H1 (cell line): ENCODE measurements around the gene SMIM9. TPM values are rescaled to one million over a fixed set of nuclear protein-coding genes. Genes with fewer than 3 reads are reported as not detected.

Source experiments
- CTCF ChIA-PET: fragments of 300-600 bp; sonication (Branson Sonifier 250); formaldehyde crosslinking; loops from one replicate; lab custom pipeline; 2021; ENCODE audit not compliant: partially characterized antibody; lab: Charles Lee
- POLR2A ChIA-PET: fragments of 300-600 bp; sonication (Branson Sonifier 250); formaldehyde crosslinking; loops from one replicate; lab custom pipeline; 2021; ENCODE audit warnings: inconsistent platforms; ENCODE audit not compliant: partially characterized antibody; lab: Charles Lee
- DNase-seq, 2 experiments: peaks; one replicate each; pipeline versions ENCODE4 v3.0.0 to v3.0.0-alpha.2; 2010 to 2022; ENCODE audit warnings: low spot score in 2 of 2, low read depth in 1 of 2, mixed read lengths in 1 of 2
- FAIRE-seq: peaks from 2 replicates; lab custom pipeline; 2011; peaks lifted over from hg19 to GRCh38; lab: Jason Lieb, UNC
- H2AFZ ChIP-seq: 2 replicates; pipeline ENCODE4 v1.8.1; 2012; ENCODE audit warnings: low read length, inconsistent platforms
- H2AK5ac ChIP-seq: 2 replicates; pipeline ENCODE4 v1.6.1; 2013; ENCODE audit warnings: low read depth, low read length
- H2BK120ac ChIP-seq: replicated peaks from 2 replicates; pipeline ENCODE3; 2013; ENCODE audit warnings: low read depth, low read length, inconsistent platforms
- H2BK12ac ChIP-seq: 2 replicates; pipeline ENCODE4 v1.6.1; 2013; ENCODE audit warnings: low read depth, low read length
- H2BK15ac ChIP-seq: 2 replicates; pipeline ENCODE4 v1.6.1; 2013; ENCODE audit warnings: low read length
- H2BK20ac ChIP-seq: 2 replicates; pipeline ENCODE4 v1.6.1; 2013; ENCODE audit warnings: low read length
- H2BK5ac ChIP-seq: 2 replicates; pipeline ENCODE4 v1.6.1; 2013; ENCODE audit warnings: low read depth, low read length
- H3K14ac ChIP-seq: 2 replicates; pipeline ENCODE4 v1.6.1; 2013; ENCODE audit warnings: inconsistent platforms; ENCODE audit not compliant: insufficient read length
- H3K18ac ChIP-seq: 2 replicates; pipeline ENCODE4 v1.6.1; 2013; ENCODE audit warnings: low read length; ENCODE audit errors: extremely low read depth
- H3K23ac ChIP-seq: 2 replicates; pipeline ENCODE4 v1.6.1; 2013; ENCODE audit warnings: inconsistent platforms; ENCODE audit not compliant: insufficient read length
- H3K23me2 ChIP-seq: 2 replicates; pipeline ENCODE4 v1.6.1; 2013; ENCODE audit warnings: low read depth, low read length
- H3K27ac ChIP-seq: 2 replicates; pipeline ENCODE4 v1.6.1; 2011; ENCODE audit warnings: low read depth, low read length, inconsistent platforms
- H3K27me3 ChIP-seq, 4 experiments: replicated peaks in 1 of 4; 1 replicate in 1 of 4; 2 replicates in 3 of 4; pipeline versions ENCODE4 v1.6.1 to v1.8.1; 2011 to 2013; ENCODE audit warnings: low read length in 3 of 4, mild to moderate bottlenecking in 3 of 4, inconsistent platforms in 2 of 4, mixed read lengths in 2 of 4, moderate library complexity in 1 of 4; ENCODE audit not compliant: control insufficient read depth in 3 of 4, insufficient read depth in 3 of 4; ENCODE audit errors: extremely low read depth in 1 of 4
- H3K36me3 ChIP-seq, 4 experiments: 2 replicates each; pipeline versions ENCODE4 v1.6.1 to v1.8.1; 2011 to 2013; ENCODE audit warnings: mild to moderate bottlenecking in 4 of 4, low read length in 3 of 4, moderate library complexity in 2 of 4, control low read depth in 1 of 4, inconsistent platforms in 1 of 4; ENCODE audit not compliant: insufficient read depth in 4 of 4, control insufficient read depth in 2 of 4
- H3K4ac ChIP-seq: replicated peaks from 2 replicates; pipeline ENCODE3; 2013; ENCODE audit warnings: low read length, low read depth, mixed read lengths, inconsistent platforms; ENCODE audit not compliant: insufficient read length
- H3K4me1 ChIP-seq, 4 experiments: replicated peaks in 1 of 4; 1 replicate in 1 of 4; 2 replicates in 3 of 4; pipeline versions ENCODE4 v1.6.1 to v1.8.1; 2011 to 2013; ENCODE audit warnings: low read length in 3 of 4, inconsistent platforms in 2 of 4, mixed read lengths in 1 of 4; ENCODE audit not compliant: insufficient read depth in 4 of 4, control insufficient read depth in 3 of 4
- H3K4me2 ChIP-seq, 2 experiments: 2 replicates each; pipeline versions ENCODE4 v1.6.1 to v1.8.1; 2011 to 2013; ENCODE audit warnings: low read depth in 2 of 2, low read length in 2 of 2, control low read depth in 1 of 2, inconsistent platforms in 1 of 2, mild to moderate bottlenecking in 1 of 2; ENCODE audit not compliant: insufficient read depth in 1 of 2
- H3K4me3 ChIP-seq, 4 experiments: fragments of 200-600, 300-600 bp in 1 of 4; sonication (generic), shearing (Covaris generic), sonication (Bioruptor Twin) in 1 of 4; 2 replicates each; pipeline versions ENCODE4 v1.5.1 to v1.8.1; 2011 to 2016; ENCODE audit warnings: low read length in 4 of 4, low read depth in 3 of 4, control low read depth in 2 of 4, inconsistent platforms in 2 of 4, mild to moderate bottlenecking in 2 of 4, mixed read lengths in 1 of 4, moderate library complexity in 1 of 4; ENCODE audit not compliant: insufficient read depth in 2 of 4; ENCODE audit errors: extremely low read depth in 1 of 4
- H3K56ac ChIP-seq: replicated peaks from 2 replicates; pipeline ENCODE3; 2013; ENCODE audit warnings: low read depth, mild to moderate bottlenecking, mixed read lengths, low read length, inconsistent platforms; ENCODE audit not compliant: insufficient read length
- H3K79me1 ChIP-seq: 2 replicates; pipeline ENCODE4 v1.6.1; 2013; ENCODE audit warnings: low read depth, low read length, control low read depth
- H3K79me2 ChIP-seq, 2 experiments: 2 replicates each; pipeline versions ENCODE4 v1.6.1 to v1.8.1; 2012 to 2013; ENCODE audit warnings: low read length in 2 of 2, mild to moderate bottlenecking in 2 of 2, inconsistent platforms in 1 of 2; ENCODE audit not compliant: insufficient read depth in 2 of 2, control insufficient read depth in 1 of 2
- H3K9ac ChIP-seq, 4 experiments: replicated peaks in 1 of 4; 1 replicate in 1 of 4; 2 replicates in 3 of 4; pipeline versions ENCODE4 v1.6.1 to v1.8.1; 2011 to 2013; ENCODE audit warnings: low read depth in 3 of 4, low read length in 3 of 4, control low read depth in 2 of 4, mild to moderate bottlenecking in 2 of 4, moderate library complexity in 2 of 4, inconsistent platforms in 1 of 4; ENCODE audit errors: extremely low read depth in 1 of 4
- H3K9me3 ChIP-seq, 2 experiments: 2 replicates each; pipeline versions ENCODE4 v1.6.1 to v1.8.1; 2012 to 2013; ENCODE audit warnings: mild to moderate bottlenecking in 2 of 2, moderate library complexity in 2 of 2, control low read depth in 1 of 2, inconsistent platforms in 1 of 2, low read depth in 1 of 2, low read length in 1 of 2, mixed read lengths in 1 of 2; ENCODE audit not compliant: insufficient read depth in 2 of 2
- H4K20me1 ChIP-seq, 2 experiments: replicated peaks in 1 of 2; 2 replicates each; pipeline versions ENCODE3 to v1.8.1; 2011 to 2013; ENCODE audit warnings: inconsistent platforms in 2 of 2, low read length in 2 of 2, mild to moderate bottlenecking in 1 of 2; ENCODE audit not compliant: insufficient read depth in 2 of 2, control insufficient read depth in 1 of 2
- H4K5ac ChIP-seq: 2 replicates; pipeline ENCODE4 v1.6.1; 2013; ENCODE audit warnings: low read length, low read depth, mixed read lengths, inconsistent platforms; ENCODE audit not compliant: insufficient read length
- H4K8ac ChIP-seq: 2 replicates; pipeline ENCODE4 v1.8.0; 2013; ENCODE audit warnings: mild to moderate bottlenecking, moderate library complexity, low read length, inconsistent platforms; ENCODE audit not compliant: insufficient read depth; ENCODE audit errors: extremely low read depth
- H4K91ac ChIP-seq: replicated peaks from 2 replicates; pipeline ENCODE3; 2013; ENCODE audit warnings: low read length, mixed read lengths, inconsistent platforms; ENCODE audit not compliant: insufficient read length
- CEBPB ChIP-seq: IDR thresholded peaks from 2 replicates; pipeline ENCODE4 v1.6.1; 2012; ENCODE audit warnings: low read depth, low read length
- CHD1 ChIP-seq: IDR thresholded peaks from 2 replicates; pipeline ENCODE4 v1.6.1; 2012; ENCODE audit warnings: low read depth, low read length, improper control_type of control experiment
- E2F6 ChIP-seq: IDR thresholded peaks from 2 replicates; pipeline ENCODE4 v1.6.1; 2012; ENCODE audit warnings: inconsistent platforms
- GTF2F1 ChIP-seq: IDR thresholded peaks from 2 replicates; pipeline ENCODE4 v1.6.1; 2012; ENCODE audit warnings: low read depth, low read length, improper control_type of control experiment, borderline replicate concordance
- KDM1A ChIP-seq: fragments of 200-600, 300-600 bp; sonication (generic); IDR thresholded peaks from 2 replicates; pipeline ENCODE4 v1.7.1; 2016; ENCODE audit warnings: mild to moderate bottlenecking, low read length, borderline replicate concordance
- KDM4A ChIP-seq: IDR thresholded peaks from one replicate; pipeline ENCODE4 v1.7.1; 2012; ENCODE audit warnings: low read depth, mild to moderate bottlenecking, moderate library complexity, low read length, inconsistent platforms; ENCODE audit not compliant: severe bottlenecking
- POLR2AphosphoS5 ChIP-seq: IDR thresholded peaks from 2 replicates; pipeline ENCODE4 v1.6.1; 2011; ENCODE audit warnings: low read depth, low read length
- RFX5 ChIP-seq: IDR thresholded peaks from 2 replicates; pipeline ENCODE4 v1.6.1; 2011; ENCODE audit warnings: low read depth, low read length, improper control_type of control experiment, borderline replicate concordance
- SIRT6 ChIP-seq: IDR thresholded peaks from one replicate; pipeline ENCODE4 v1.7.1; 2012; ENCODE audit warnings: low read length, inconsistent platforms
- SIX5 ChIP-seq: IDR thresholded peaks from 2 replicates; pipeline ENCODE4 v1.6.1; 2011; ENCODE audit warnings: mild to moderate bottlenecking, low read depth, low read length
- SP1 ChIP-seq: IDR thresholded peaks from 2 replicates; pipeline ENCODE4 v1.6.1; 2011; ENCODE audit warnings: low read depth, low read length
- SRF ChIP-seq: IDR thresholded peaks from 2 replicates; pipeline ENCODE4 v1.6.1; 2011; ENCODE audit warnings: mild to moderate bottlenecking, low read depth, low read length, moderate library complexity
- TCF12 ChIP-seq: IDR thresholded peaks from 2 replicates; pipeline ENCODE4 v1.6.1; 2011; ENCODE audit warnings: low read depth, mild to moderate bottlenecking, low read length
- WGBS, 2 experiments: shearing (Covaris generic) in 1 of 2; methylation state at CpG; one replicate each; pipeline versions ENCODE4 v1.1.6 to v1.1.7; 2013 to 2015; ENCODE audit warnings: low lambda C conversion rate in 2 of 2, mixed read lengths in 2 of 2, inconsistent platforms in 1 of 2, low coverage in 1 of 2, missing lambda C conversion rate in 1 of 2; ENCODE audit not compliant: insufficient replicate concordance in 2 of 2, insufficient coverage in 1 of 2, insufficient read length in 1 of 2; ENCODE audit errors: extremely low coverage in 1 of 2, missing lambda C conversion rate in 1 of 2; 5-methylcytosine and 5-hydroxymethylcytosine counted together
- polyA plus RNA-seq, 7 experiments: library from polyadenylated mRNA; depleted of rRNA in 3 of 7; stranded (reverse) in 5 of 7; unstranded in 2 of 7; fragments of >200 nt in 5 of 7; fragments of 200-250 nt in 2 of 7; gene quantifications; 1 replicate in 5 of 7; 2 replicates in 1 of 7; 4 replicates in 1 of 7; pipeline versions ENCODE4 v1.2.1 to v1.2.3, GENCODE V29; 2011 to 2013; ENCODE audit warnings: missing spikeins in 2 of 7, mixed read lengths in 2 of 7
- total RNA-seq: library from RNA; stranded (reverse); fragmentation: NEBNext Ultra II Directional; extraction: Animal tissue kit (Norgen Biotek cat#: 25700); gene quantifications from 2 replicates; pipeline ENCODE4 v1.2.1, GENCODE V29; 2021

SMIM9 gene
- total and polyA plus RNA-seq, 2 of the 8 experiments (the other 6 are each of a cell fraction or from before 2014, with no cell fraction given), result not detected

GRCh38 chrX:154800478-154801210 is 33.8 kb downstream of the SMIM9 start:
- Histone ChIP-seq H3K27ac (no peak overlapping the region), H2BK20ac (no peak overlapping the region), H3K79me1 (no peaks in the 10 kb centered on the region), H4K20me1 (peaks cover 0 to 3% of the 10 kb centered on the region in 2 experiments), H2BK15ac (no peak overlapping the region), H3K14ac (no peak overlapping the region), H4K8ac (no peak overlapping the region), H3K79me2 (no peaks in the 10 kb centered on the region), H3K4me3 (no peak overlapping the region), H3K36me3 (no peaks in the 10 kb centered on the region), H3K23ac (no peak overlapping the region), H2BK120ac (no peak overlapping the region), H2BK12ac (no peak overlapping the region), H3K4me1 (peaks cover 0 to 8% (median 6%) of the 10 kb centered on the region in 4 experiments; a peak in 5 of 7 replicates), H2AFZ (no peak overlapping the region), H3K9me3 (no peaks in the 10 kb centered on the region), H3K9ac (no peak overlapping the region), H2AK5ac (no peak overlapping the region), H3K4me2 (no peak overlapping the region), H3K56ac (no peak overlapping the region), H3K18ac (no peak overlapping the region), H4K5ac (no peak overlapping the region), H3K27me3 (peaks cover 0 to 27% (median 18%) of the 10 kb centered on the region in 4 experiments; a peak in 6 of 7 replicates), H2BK5ac (no peak overlapping the region), H4K91ac (no peak overlapping the region), H3K23me2 (peaks cover 2% of the 10 kb centered on the region; the same call in 1 of the 2 replicates), H3K4ac (no peak overlapping the region)
- ChIA-PET CTCF (interaction anchor here (1.2 kb wide), 1 partner anchor 52 kb away, joined by 3 read pairs; no protein-coding TSS in a partner anchor), POLR2A (interaction anchor here (1.9 to 2.2 kb wide), 2 partner anchors 22 to 38 kb away, joined by 7 read pairs; partner anchors contain the start of gene DKC1)
- 82% methylated on average over 7 of the region's 8 CpGs; no CpG with 5 or more reads in 1 of the 2 experiments for WGBS, 2 experiments
- FAIRE-seq (no peak), DNase-seq (no peak)
- no peak for TF ChIP-seq CEBPB
- TF ChIP-seq GTF2F1, result no peak
- TF ChIP-seq SIRT6, result no peak
- no peak for TF ChIP-seq SIX5
- TF ChIP-seq SRF, result no peak
- TF ChIP-seq E2F6, result no peak
- TF ChIP-seq POLR2AphosphoS5, result no peak
- no peak for TF ChIP-seq RFX5
- no peak for TF ChIP-seq TCF12
- TF ChIP-seq CHD1, result no peak
- TF ChIP-seq KDM1A, result no peak
- no peak for TF ChIP-seq SP1
- TF ChIP-seq KDM4A, result no peak
